22Rv1 (cell line): Measurements from ENCODE around the gene HYDIN.

Experiments used
- CTCF ChIP-seq: fragments of 450-650 bp; IDR thresholded peaks from 2 replicates; pipeline ENCODE4 v1.5.1; 2017; ENCODE audit warnings: mild to moderate bottlenecking
- ZFX ChIP-seq: fragments of 450-650 bp; IDR thresholded peaks from 2 replicates; pipeline ENCODE4 v1.6.1; 2017; ENCODE audit warnings: antibody characterized with exemption, borderline replicate concordance

- TF ChIP-seq CTCF (no peak), ZFX (no peak)
Measured at GRCh38 chr16:70759666-70760065, 470.9 kb downstream of the HYDIN start.
